Thoracic aorta (tissue), 2 donors: ENCODE results near the gene SYT11. TPM values are rescaled to one million over a fixed set of nuclear protein-coding genes. Genes with fewer than 3 reads are reported as not detected.
A peak's percentile ranks its signal among the peaks of the same experiment; 100 is the strongest.

ENCODE experiments used
- ATAC-seq: fragments of 150-250 bp; one replicate; pipeline ENCODE4 v1.8.0; 2017; ENCODE audit warnings: low read depth; ENCODE audit not compliant: insufficient number of reproducible peaks, low FRiP score
- DNase-seq: peaks from one replicate; pipeline ENCODE4 v3.0.0-alpha.2; 2020; ENCODE audit warnings: low spot score
- H3K27ac ChIP-seq, 2 donors: fragments of 200-600 bp; sonication (generic); 1 replicate in 1 of 2; 2 replicates in 1 of 2; pipeline ENCODE4 v1.5.1; 2016; ENCODE audit warnings: mild to moderate bottlenecking in 2 of 2, moderate library complexity in 2 of 2
- H3K27me3 ChIP-seq: fragments of 200-600 bp; sonication (generic); replicated peaks from 2 replicates; pipeline ENCODE4 v1.6.0; 2016; ENCODE audit warnings: mild to moderate bottlenecking; ENCODE audit not compliant: insufficient read depth
- H3K36me3 ChIP-seq: fragments of 200-600 bp; sonication (generic); one replicate; pipeline ENCODE4 v1.5.1; 2016
- H3K4me1 ChIP-seq, 2 donors: fragments of 200-600 bp; sonication (generic); 1 replicate in 1 of 2; 2 replicates in 1 of 2; pipeline versions ENCODE4 v1.5.1 to v1.6.0; 2016; ENCODE audit warnings: low read depth in 2 of 2, mild to moderate bottlenecking in 1 of 2; ENCODE audit not compliant: control insufficient read depth in 1 of 2
- H3K4me3 ChIP-seq: fragments of 200-600 bp; sonication (generic); 2 replicates; pipeline ENCODE4 v1.5.1; 2016; ENCODE audit warnings: mild to moderate bottlenecking
- H3K9me3 ChIP-seq: fragments of 200-600 bp; sonication (generic); 2 replicates; pipeline ENCODE4 v1.5.1; 2016
- CTCF ChIP-seq: fragments of 200-600 bp; sonication (generic); IDR thresholded peaks from one replicate; pipeline ENCODE4 v1.5.1; 2019; ENCODE audit warnings: antibody characterized with exemption
- total RNA-seq, 2 donors: library from RNA; depleted of rRNA; stranded (reverse); fragments of >200 nt; gene quantifications; one replicate each; pipeline versions ENCODE4 v1.1.0 to v1.2.3, GENCODE V29; 2016

Gene SYT11
- total RNA-seq, 2 donors from 2014 or later: 49.5 to 62.4 TPM

- H3K9me3 ChIP-seq: no peaks in the 10 kb centered on the region
- no peak for DNase-seq
- no peaks in the 10 kb centered on the region for H3K27me3 ChIP-seq
- H3K27ac ChIP-seq: peak overlapping the region; percentile 83 to 93
- peaks cover 42% of the 10 kb centered on the region for H3K36me3 ChIP-seq
- no peak for ATAC-seq
- peak overlapping the region; percentile 96 for H3K4me3 ChIP-seq
- peaks cover 15 to 45% of the 10 kb centered on the region in 2 donors for H3K4me1 ChIP-seq
- no peak for TF ChIP-seq CTCF
These were observed 51.3 kb downstream of the SYT11 start for GRCh38 chr1:155910621-155911121.

- Histone ChIP-seq H3K4me1 (peaks cover 15 to 46% of the 10 kb centered on the region in 2 donors), H3K4me3 (peak within 1 kb of the TSS; percentile 96), H3K27ac (peak within 1 kb of the TSS; percentile 83 to 93), H3K36me3 (peaks cover 42% of the 10 kb centered on the region), H3K9me3 (no peaks in the 10 kb centered on the region), H3K27me3 (no peaks in the 10 kb centered on the region)
- TF ChIP-seq CTCF: peak; percentile 39
- DNase-seq (peak; percentile 56), ATAC-seq (peak; percentile 80)
These were observed 52.0 kb downstream of the SYT11 start, which contains the start of gene RIT1 for GRCh38 chr1:155911156-155912055. Gene RIT1 (minus strand): TSS chr1:155911349. CDS start chr1:155910761, 588 bp downstream.

- H3K27me3 ChIP-seq: no peaks in the 10 kb centered on the region
- peak overlapping the region; percentile 96 for H3K4me3 ChIP-seq
- H3K9me3 ChIP-seq: no peaks in the 10 kb centered on the region
- TF ChIP-seq CTCF: no peak
- DNase-seq: no peak
- no peak for ATAC-seq
- H3K36me3 ChIP-seq: peaks cover 44% of the 10 kb centered on the region
- peaks cover 15 to 46% of the 10 kb centered on the region in 2 donors for H3K4me1 ChIP-seq
- H3K27ac ChIP-seq: peak overlapping the region; percentile 83 to 93
These were observed 52.7 kb downstream of the SYT11 start for GRCh38 chr1:155912056-155912536.

- Histone ChIP-seq H3K27me3 (no peaks in the 10 kb centered on the region), H3K27ac (peak overlapping the region in 1 of 2 donors; percentile 49), H3K9me3 (no peaks in the 10 kb centered on the region), H3K4me1 (peaks cover 12 to 37% of the 10 kb centered on the region in 2 donors), H3K4me3 (no peak overlapping the region), H3K36me3 (peaks cover 52% of the 10 kb centered on the region)
- no peak for ATAC-seq
- no peak for TF ChIP-seq CTCF
- no peak for DNase-seq
These were observed 54.8 kb downstream of the SYT11 start for GRCh38 chr1:155913969-155914757.
